G401 (cell line): ENCODE measurements around the gene CDKN1C. TPM values are rescaled to one million over a fixed set of nuclear protein-coding genes. Genes with fewer than 3 reads are reported as not detected.

Source experiments
- DNase-seq: peaks from one replicate; pipeline ENCODE4 v3.0.0-alpha.2; 2015; ENCODE audit warnings: low spot score
- in situ Hi-C: cut with HindIII; loops from 2 replicates; pipeline ENCODE4 v1.10.0; 2016; ENCODE audit warnings: low sequenced_read_pairs, mixed read lengths
- total RNA-seq: library from RNA; depleted of rRNA; stranded (reverse); fragments of >200 nt; shearing (Covaris generic); gene quantifications from 2 replicates; pipeline ENCODE4 v1.2.3, GENCODE V29; 2014; rRNA removed

The CDKN1C gene
- total RNA-seq, 1 experiment from 2014 or later = 15.6 TPM

DNA sequence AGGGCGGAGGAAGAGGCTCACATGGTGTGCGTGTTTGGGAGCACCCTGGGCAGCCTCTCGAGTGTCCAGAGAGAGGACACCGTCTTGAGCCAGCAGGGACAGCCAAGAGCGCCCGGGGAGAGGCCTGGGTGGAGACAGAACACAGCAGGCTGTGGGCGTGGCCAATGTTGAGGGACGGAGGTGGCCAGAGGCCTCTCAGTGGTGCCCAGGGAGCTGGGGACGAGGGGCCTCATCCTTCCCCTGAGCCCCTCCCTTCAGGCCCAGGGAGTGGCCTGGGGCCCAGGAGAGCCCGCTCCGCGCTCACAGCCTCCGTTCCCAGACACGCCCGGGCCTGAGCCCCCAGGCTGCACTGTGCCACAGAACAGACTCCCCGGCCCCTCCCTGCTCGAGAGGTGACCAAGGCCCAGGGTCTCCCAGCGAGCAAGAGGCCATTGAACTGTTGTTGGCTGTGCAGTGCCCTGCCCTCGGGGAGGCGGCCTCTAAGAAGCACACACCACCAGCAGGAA is 48.4 kb downstream of the CDKN1C start:
- in situ Hi-C loops = no loop called here
- DNase-seq = no peak

DNA sequence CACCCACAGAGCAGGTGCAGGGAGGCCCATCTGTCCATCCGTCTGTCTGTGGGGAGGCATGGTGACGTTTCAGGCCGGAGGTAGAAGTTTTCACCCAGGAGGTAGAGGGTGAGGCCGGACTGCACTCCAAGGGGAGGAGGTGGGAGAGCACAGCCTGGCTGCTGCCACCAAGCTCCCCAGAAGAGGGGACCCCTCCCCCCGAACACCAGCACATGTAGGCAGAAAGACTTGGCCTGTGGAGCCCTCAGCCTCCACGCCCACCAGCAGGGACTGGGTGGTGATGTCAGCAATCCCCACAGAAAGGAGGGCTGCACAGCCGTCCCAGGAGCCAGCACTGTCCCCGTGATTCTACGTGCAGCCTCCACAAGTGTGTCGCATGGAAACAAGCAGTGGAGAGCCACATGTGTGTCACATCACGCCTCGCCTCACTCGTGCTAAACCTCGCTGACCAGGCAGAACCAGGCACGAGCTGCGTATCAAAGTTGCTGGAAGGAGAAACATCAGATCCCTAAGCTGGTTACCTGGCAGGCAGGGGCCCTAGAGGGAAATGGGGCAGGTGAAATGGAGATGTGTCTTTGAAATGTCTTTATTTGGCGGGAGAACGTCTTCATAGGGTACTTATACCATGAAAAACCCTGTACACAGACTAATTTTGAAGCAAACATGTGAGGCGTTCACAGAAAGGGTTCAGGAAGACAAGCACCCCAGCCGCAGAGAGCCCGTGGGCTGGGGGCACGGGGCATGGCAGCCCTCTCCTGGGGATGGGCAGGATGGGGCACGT is 49.1 kb downstream of the CDKN1C start:
- no peak for DNase-seq
- in situ Hi-C loops = no loop called here

GRCh38 chr11:2835751-2836150 is 49.8 kb downstream of the CDKN1C start:
- DNase-seq = no peak
- in situ Hi-C loops = no loop called here

DNA sequence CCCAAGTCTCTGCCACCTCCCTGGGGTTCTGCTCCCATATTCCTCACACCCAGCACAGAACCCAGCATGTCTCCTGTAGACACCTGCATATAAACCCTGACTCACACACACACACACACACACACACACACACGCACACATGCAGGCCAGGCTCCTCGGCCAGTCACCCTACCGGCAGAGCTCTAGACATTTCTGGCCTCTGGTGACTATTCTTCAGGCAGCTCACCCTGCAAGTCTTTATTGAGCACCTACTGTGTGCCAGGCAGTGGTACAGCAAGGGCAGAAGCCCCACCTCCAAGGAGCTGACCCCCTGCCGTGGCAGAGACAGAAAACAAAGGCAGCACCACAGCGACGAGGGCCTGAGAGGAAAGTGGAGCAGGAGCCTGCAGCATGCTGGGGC is 50.3 kb downstream of the CDKN1C start:
- DNase-seq = no peak
- in situ Hi-C loops = no loop called here

DNA sequence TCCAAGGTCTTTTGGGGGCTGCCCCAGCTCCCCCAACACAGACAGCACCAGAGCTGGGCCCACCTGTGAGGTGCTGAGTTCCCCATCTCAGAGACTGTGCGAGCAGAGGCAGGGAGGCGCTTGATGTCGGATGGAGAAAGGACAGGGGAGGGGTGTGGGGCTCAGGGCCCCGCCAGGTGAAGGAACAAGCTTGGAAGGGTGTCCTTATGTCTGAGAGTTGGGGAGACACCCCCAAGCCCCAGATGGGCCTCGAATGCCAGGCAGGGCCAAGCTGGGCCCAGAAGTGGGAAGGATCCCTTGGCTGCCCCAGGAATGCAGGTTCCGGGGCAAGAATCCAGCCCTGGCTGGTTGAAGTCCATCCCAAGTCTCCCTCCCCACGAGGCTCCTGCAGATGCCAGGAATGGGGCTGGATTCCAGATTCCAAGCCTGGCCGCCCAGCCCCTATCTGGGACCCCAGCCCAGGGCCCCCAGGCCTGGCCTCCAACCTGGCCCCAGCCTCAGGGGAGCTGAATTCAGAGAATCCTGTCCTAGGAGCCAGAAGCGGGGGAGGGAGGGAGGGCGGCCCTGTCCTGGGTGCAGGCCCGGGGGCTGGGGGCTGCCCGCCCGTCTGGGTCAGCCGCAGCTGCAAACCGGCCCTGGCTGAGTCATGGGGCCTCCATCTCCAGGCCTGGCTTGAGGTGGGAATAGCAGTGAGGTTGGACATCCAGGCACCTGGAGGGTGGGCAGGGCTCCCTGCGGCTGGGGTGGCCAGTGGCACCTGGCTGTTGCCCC is 50.9 kb downstream of the CDKN1C start:
- no peak for DNase-seq
- in situ Hi-C loops = no loop called here

DNA sequence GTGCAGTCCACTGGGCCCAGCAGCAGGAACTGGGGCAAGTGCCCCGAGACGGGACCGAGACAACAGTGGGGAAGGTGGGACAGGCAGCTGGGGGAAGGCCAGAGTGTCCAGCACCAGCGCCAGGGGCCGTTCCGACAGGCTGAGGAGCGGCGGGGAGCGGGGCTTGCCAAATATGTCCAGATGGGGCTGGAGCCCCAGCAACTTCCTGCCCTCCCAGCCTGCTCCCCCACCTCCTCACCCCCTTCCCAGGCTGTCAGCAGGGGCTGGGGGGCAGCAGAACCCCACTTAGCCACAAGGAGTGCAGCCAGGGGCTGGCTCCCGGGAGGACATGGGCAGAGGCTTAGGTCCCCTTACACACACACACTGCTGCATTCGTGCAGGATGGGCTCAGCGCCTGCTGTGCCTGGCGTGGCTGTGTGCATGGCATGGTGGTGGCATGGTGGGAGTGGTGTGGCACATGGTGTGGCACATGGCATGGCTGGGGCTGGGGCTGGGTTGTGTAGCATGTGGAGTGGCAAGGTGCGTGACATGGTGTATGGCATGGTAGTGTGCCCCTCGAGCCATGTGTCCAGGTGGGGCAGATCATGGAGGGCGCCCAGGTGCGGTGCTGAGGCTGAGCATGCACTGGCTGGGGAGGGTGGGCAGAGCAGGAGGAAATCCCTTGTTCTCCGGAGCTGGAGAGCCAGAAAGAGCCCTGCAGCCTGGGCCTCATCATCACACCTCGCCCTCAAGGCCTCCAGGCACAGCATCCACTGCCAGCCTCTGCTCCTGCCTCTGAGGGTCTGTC is 51.7 kb downstream of the CDKN1C start:
- in situ Hi-C loops = no loop called here
- no peak for DNase-seq

Other genes starting within 250 kb of the CDKN1C start
- 0.49 and 0.75 TPM in 2 replicates for gene KCNQ1OT1, start 185.8 kb downstream of the CDKN1C start, total RNA-seq
- gene PHLDA2, start 43.6 kb upstream of the CDKN1C start, total RNA-seq = 2.2 and 3.1 TPM in 2 replicates
- gene NAP1L4, start 106.6 kb upstream of the CDKN1C start, total RNA-seq = 182 and 291 TPM in 2 replicates
- 23.2 and 24.0 TPM in 2 replicates for gene CARS1, start 171.6 kb upstream of the CDKN1C start, total RNA-seq